SK-N-SH treated with all-trans-retinoic acid at 6 μM for 48 hours (cell line): ENCODE results near the gene TRRAP.

Experiments
- ARNTL ChIP-seq: fragments of 450-650 bp; formaldehyde crosslinking; IDR thresholded peaks from 2 replicates; pipeline ENCODE4 v1.5.0; 2020; ENCODE audit warnings: low read depth, mild to moderate bottlenecking, moderate library complexity, borderline replicate concordance
- GLIS3 ChIP-seq: fragments of 250-450 bp; sonication (Bioruptor Pico); IDR thresholded peaks from 2 replicates; pipeline ENCODE4 v1.5.0; 2020; ENCODE audit warnings: mild to moderate bottlenecking, moderate library complexity
- PATZ1 ChIP-seq: fragments of 250-450 bp; sonication (Bioruptor Pico); IDR thresholded peaks from 2 replicates; pipeline ENCODE4 v1.8.0; 2020; ENCODE audit warnings: mild to moderate bottlenecking, moderate library complexity, borderline replicate concordance
- PPARA ChIP-seq: fragments of 250-450 bp; sonication (Bioruptor Pico); IDR thresholded peaks from 2 replicates; pipeline ENCODE4 v1.5.0; 2020; ENCODE audit warnings: mild to moderate bottlenecking, borderline replicate concordance
- ZFP3 ChIP-seq: fragments of 250-450 bp; sonication (Bioruptor Pico); IDR thresholded peaks from 2 replicates; pipeline ENCODE4 v1.5.0; 2020; ENCODE audit warnings: mild to moderate bottlenecking, moderate library complexity
- ZFP30 ChIP-seq: fragments of 450-650 bp; formaldehyde crosslinking; IDR thresholded peaks from 2 replicates; pipeline ENCODE4 v1.5.0; 2022; ENCODE audit warnings: mild to moderate bottlenecking, moderate library complexity
- ZNF70 ChIP-seq: fragments of 450-650 bp; formaldehyde crosslinking; IDR thresholded peaks from 2 replicates; pipeline ENCODE4 v1.5.0; 2020; ENCODE audit warnings: mild to moderate bottlenecking, moderate library complexity

- no peak for TF ChIP-seq GLIS3 (CRISPR knock-in tag)
- TF ChIP-seq ZFP3 (CRISPR knock-in tag), result no peak
- TF ChIP-seq ARNTL, result no peak
- no peak for TF ChIP-seq ZFP30 (CRISPR knock-in tag)
- TF ChIP-seq PPARA, result no peak
- no peak for TF ChIP-seq PATZ1 (CRISPR knock-in tag)
- no peak for TF ChIP-seq ZNF70 (CRISPR knock-in tag)
These were observed 24.9 kb downstream of the TRRAP start for GRCh38 chr7:98903246-98903645.
